NB4 (cell line): ENCODE results near the gene ZNF778.

Experiments
- CTCF ChIP-seq: IDR thresholded peaks from one replicate; pipeline ENCODE4 v1.5.1; 2012; ENCODE audit warnings: low read depth, low read length
- POLR2A ChIP-seq: IDR thresholded peaks from 2 replicates; pipeline ENCODE4 v1.6.1; 2011; ENCODE audit warnings: mild to moderate bottlenecking; ENCODE audit not compliant: insufficient read length; ENCODE audit errors: extremely low read depth

GRCh38 chr16:89184933-89185794, 32.3 kb upstream of the ZNF778 start:
- TF ChIP-seq POLR2A (no peak), CTCF (no peak)
